GM19438 (cell line): ENCODE measurements around the gene CDT1.
A peak's percentile ranks its signal among the peaks of the same experiment; 100 is the strongest.

Experiments
- ATAC-seq: cut with Tn5 transposase; IDR thresholded peaks from one replicate; pipeline ENCODE4 v1.9.1; 2021; ENCODE audit warnings: low read depth; ENCODE audit not compliant: unreplicated experiment

The CDT1 gene

DNA sequence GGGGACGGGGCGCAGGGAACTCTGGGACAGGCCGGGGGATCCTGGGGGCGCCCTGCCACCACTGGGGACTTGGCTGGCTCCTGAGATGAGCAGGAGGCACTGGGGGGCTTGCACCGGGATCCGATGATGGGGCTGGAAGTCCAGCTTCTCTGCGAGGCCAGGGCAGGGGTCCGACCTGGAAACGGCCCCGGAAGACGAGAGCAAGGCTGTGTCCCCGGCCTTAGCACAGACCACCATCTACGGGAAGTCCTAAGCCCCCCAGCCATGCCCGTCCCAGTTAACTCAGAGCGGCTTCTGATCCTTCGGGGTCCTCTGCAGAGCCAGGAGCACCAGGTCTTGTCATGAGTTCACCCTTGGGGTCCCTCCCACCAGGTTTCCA, 573 bp downstream of the CDT1 start:
- ATAC-seq: no peak

- ATAC-seq: no peak
These were observed 1.2 kb downstream of the CDT1 start for GRCh38 chr16:88804552-88805339.

GRCh38 chr16:88805340-88805715, 1.7 kb downstream of the CDT1 start:
- ATAC-seq: no peak

GRCh38 chr16:88805887-88806393, 2.4 kb downstream of the CDT1 start:
- ATAC-seq: no peak

GRCh38 chr16:88806491-88807111, 3.0 kb downstream of the CDT1 start:
- no peak for ATAC-seq

DNA sequence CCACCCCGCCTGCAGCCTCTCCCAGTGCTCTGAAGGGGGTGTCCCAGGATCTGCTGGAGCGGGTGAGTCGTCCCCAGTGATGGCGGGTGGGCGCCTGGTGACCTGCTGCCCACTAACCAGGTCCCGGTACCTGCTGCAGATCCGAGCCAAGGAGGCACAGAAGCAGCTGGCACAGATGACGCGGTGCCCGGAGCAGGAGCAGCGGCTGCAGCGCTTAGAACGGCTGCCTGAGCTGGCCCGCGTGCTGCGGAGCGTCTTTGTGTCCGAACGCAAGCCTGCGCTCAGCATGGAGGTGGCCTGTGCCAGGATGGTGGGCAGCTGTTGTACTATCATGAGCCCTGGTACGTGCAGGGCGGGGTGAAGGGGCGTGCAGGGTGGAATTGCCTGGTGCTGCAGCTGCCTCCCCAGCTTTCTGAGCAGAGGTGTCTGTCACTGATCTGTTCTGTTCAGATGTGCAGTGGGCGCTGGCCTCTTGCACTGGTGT, 3.6 kb downstream of the CDT1 start:
- no peak for ATAC-seq

GRCh38 chr16:88807626-88808453, 4.3 kb downstream of the CDT1 start:
- no peak for ATAC-seq

DNA sequence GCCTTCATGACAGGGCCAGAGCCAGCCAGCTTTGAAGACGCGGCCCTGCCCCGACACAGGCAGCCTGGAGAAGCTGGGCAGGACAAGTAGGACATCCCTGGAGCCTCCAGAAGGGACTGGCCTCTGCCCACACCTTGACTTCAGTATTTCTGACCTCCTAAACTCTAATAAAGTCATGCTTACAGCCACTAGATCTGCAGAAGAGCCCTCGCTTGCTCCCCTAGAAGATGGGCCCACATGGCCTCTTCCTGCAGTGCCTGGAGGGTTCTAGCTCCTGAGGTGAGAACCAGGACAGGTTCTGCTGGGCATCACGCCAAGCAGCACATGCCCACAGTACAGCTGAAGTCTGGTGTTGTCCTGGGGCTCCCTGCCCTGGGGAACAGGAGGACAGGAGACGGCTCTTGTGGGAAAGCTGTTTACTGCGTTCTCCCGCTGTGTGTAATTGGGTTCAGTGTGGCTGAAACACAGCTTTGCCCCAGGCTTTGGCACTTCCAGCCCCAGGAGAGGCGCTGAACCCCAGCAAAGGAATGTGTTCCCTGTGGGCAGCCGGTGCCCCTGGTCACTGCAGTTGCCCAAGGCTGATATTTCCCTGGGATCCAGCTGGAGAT, 5.6 kb downstream of the CDT1 start:
- no peak for ATAC-seq

- ATAC-seq: no peak
These were observed 6.1 kb downstream of the CDT1 start for GRCh38 chr16:88809676-88810165.

DNA sequence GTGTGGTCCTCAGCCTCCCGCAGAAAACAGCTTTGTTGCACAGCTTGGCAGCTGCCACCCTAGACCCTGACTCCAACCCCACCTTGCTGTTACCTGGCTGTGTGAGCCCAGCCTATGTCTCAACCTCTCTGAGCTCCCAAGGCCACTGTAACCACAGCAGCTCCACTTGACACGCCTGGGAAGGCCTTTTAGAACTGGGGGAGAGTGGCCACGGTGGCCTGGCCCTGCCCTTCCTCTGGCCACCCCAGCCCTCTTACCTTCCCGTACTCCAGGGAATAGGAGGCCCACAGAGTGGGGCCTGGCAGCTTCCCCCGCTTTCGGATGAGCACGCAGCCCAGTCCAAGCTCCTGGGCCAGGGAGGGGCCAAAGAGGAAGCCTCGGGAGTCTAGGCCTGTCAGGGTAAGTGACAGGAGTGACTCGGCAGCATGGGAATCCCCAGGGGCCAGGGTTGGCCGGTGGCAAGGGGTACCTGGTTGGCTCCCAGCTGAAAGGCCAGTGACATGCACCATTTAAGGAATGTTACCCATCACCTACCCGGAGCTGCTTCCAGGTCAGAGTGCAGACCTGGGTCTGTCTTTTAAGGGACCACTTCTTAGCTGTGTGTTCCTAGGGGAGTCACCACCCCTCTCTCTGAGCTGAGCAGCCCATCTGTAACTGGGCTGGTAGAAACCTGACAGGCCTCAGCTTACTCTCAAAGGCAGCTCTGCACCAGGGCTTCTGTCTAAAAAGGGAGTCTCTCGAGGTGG, 6.8 kb downstream of the CDT1 start:
- ATAC-seq: no peak

DNA sequence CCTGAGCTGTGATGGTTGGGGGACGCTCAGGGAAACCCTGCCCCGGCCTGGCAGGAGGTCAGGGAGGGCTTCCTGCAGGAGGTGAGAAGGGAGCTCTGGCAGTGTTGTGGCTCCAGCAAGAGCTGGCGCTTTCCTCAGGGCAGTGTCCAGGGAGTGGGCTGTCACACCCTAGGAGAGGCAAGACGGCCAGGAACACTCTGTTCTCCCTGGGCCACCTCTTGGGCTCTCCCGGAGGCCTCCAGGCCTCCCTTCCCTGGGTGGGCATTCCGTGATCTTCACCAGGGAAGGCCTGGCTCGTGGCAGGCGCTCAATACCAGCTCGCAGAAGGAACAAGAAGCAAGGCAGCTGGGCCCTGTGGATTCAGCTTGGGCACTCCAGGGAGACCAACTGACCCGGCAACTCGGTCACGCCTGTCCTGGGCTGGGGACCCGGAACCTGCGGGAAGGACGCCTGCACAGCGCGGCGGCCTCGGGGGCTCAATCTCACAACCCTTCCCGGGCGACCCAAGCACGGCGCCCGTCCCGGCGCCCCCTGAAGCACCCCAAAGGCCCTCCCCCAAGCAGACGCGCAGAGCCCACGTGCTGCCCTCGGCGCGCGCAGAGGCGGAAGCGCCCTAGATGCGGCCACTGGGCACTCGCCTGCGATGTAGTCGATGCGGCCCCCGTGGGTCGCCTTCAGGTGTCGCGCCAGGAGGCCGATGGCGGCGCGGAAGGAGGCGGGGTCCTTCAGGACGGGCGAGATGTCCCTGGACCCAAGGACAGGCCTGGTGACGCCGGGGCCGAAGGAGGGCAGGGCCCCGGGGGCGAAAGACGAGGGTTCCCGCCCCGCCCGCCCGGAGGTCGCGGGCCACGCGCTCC, 7.6 kb downstream of the CDT1 start:
- peak; percentile 48 for ATAC-seq

DNA sequence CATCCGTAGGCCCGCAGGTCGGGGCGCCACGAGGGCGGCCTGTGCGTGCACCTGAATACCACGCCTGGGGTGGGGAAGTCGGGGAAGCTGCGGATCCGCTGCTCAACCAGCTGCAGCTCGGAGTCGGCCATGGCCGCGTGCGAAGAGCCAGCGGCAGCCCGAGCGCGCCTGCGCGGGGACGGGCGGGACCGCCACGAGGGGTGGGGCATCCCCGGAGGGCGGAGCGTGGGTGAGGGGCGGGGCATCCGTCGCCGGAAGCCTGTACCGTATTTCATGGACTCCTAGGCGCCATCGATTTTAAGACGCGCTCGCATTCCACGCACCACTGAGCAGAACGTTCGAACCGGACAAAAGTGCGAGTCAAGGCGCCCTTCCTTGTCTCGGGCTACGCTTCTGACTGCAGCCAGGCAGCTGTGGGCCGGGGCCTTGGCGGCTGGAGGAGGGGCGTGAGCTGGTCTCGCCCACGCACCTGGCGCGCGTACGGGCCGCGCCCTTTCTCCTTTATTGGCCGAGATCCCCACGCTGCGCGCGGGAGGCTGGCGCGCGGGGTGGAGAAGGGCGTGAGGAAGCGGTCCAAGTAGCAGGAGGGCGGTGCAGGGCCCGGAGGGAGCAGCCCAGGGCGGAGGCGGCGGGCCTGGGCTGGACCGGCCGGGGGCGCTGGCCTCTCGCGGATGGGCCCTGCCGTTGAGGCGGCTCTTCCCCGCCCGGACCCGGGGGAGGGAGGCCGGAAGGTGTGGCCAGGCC, 8.4 kb downstream of the CDT1 start, which contains the start of gene APRT:
Gene APRT, minus strand, starts transcription at position 160 of the 744 bp plus-strand sequence. Its CDS starts 29 bp downstream, at position 131.
- peak; percentile 59 for ATAC-seq

- ATAC-seq: no peak
These were observed 9.1 kb downstream of the CDT1 start for GRCh38 chr16:88812513-88813268.

GRCh38 chr16:88813269-88814143, 9.9 kb downstream of the CDT1 start:
- ATAC-seq: no peak

DNA sequence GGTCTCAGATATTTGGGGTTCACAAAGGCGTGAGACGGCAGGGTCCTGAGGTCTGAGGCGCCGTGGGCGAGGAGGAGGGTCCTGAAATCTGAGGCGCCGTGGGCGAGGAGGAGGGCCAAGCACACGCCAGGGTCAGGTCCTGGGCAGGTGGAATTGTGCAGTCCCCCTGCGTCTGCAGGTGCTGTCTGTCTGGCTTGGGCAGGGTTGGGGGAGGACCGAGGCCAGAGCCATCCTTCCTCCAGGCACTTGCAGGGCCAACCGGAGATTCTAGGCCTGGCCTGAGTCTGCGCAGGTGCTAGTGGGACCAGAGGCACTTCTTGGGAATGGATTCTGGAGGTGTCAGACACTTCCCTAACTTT, 10.5 kb downstream of the CDT1 start:
- no peak for ATAC-seq

DNA sequence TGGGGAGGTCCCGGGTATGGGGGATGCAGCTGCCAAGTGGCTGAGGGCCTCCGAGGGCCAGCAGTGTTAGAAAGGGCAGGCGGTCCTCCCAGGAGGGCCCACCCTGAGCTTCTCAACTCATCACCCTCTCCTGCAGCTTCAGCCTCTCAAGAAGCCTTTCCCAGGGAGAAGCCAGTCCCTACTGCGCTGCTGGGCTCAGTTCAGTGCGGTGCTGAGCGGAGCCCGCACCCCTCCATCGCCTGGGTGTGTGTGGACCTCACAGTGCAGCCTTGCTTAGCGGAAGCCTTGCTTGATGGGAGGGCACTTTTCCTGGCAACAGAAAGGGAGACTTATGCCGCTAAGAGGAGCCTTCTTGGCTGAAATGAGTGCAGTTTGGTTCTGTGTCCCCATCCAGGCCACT, 11.6 kb downstream of the CDT1 start:
- no peak for ATAC-seq
